Natural killer cell (primary cell): ENCODE results near the gene FSIP1. TPM values are rescaled to one million over a fixed set of nuclear protein-coding genes. Genes with fewer than 3 reads are reported as not detected.
A peak's percentile ranks its signal among the peaks of the same experiment; 100 is the strongest.

Source experiments
- ATAC-seq, 3 donors: fragments of 150-1000 bp in 2 of 3; fragments of 200-7000 bp in 1 of 3; cut with Tn5 transposase; 1 replicate in 1 of 3; 2 replicates in 2 of 3; pipeline ENCODE4 v1.10.0; 2021; ENCODE audit warnings: mild to moderate bottlenecking in 2 of 3, moderate library complexity in 2 of 3
- DNase-seq, 2 donors: peaks; one replicate each; pipeline versions ENCODE4 v3.0.0 to v3.0.0-alpha.2; 2013 to 2021; ENCODE audit warnings: mixed read lengths in 1 of 2
- H3K27ac ChIP-seq: one replicate; pipeline ENCODE4 v1.5.1; 2013; ENCODE audit warnings: mild to moderate bottlenecking, low read length
- H3K27me3 ChIP-seq: one replicate; pipeline ENCODE4 v1.6.1; 2013; ENCODE audit warnings: low read length; ENCODE audit not compliant: control insufficient read depth, insufficient read depth
- H3K36me3 ChIP-seq: one replicate; pipeline ENCODE4 v1.6.1; 2013; ENCODE audit warnings: low read length; ENCODE audit not compliant: control insufficient read depth, insufficient read depth
- H3K4me1 ChIP-seq: one replicate; pipeline ENCODE4 v1.6.1; 2013; ENCODE audit warnings: low read length; ENCODE audit not compliant: control insufficient read depth, insufficient read depth
- H3K4me3 ChIP-seq: one replicate; pipeline ENCODE4 v1.5.1; 2013; ENCODE audit warnings: low read length
- H3K9me3 ChIP-seq: one replicate; pipeline ENCODE4 v1.6.1; 2013; ENCODE audit warnings: low read length; ENCODE audit not compliant: control insufficient read depth, insufficient read depth
- H3K27ac Mint-ChIP-seq, 2 donors: one replicate each; pipeline ENCODE4 v1.8.0; 2022; ENCODE audit warnings: mild to moderate bottlenecking in 2 of 2, mixed read lengths in 2 of 2, moderate library complexity in 1 of 2
- H3K27me3 Mint-ChIP-seq, 2 donors: one replicate each; pipeline ENCODE4 v1.8.0; 2022; ENCODE audit warnings: low read depth in 2 of 2, mixed read lengths in 2 of 2
- H3K36me3 Mint-ChIP-seq: one replicate; pipeline ENCODE4 v1.8.0; 2022; ENCODE audit warnings: mixed read lengths
- H3K4me1 Mint-ChIP-seq, 2 donors: one replicate each; pipeline ENCODE4 v1.8.0; 2022; ENCODE audit warnings: mixed read lengths in 2 of 2
- H3K4me3 Mint-ChIP-seq: one replicate; pipeline ENCODE4 v1.8.0; 2022; ENCODE audit warnings: mild to moderate bottlenecking, moderate library complexity, mixed read lengths
- H3K9me3 Mint-ChIP-seq, 2 donors: one replicate each; pipeline ENCODE4 v1.8.0; 2022; ENCODE audit warnings: mixed read lengths in 2 of 2
- CTCF ChIP-seq: fragments of 200-600 bp; IDR thresholded peaks from one replicate; pipeline ENCODE4 v1.8.0; 2022; ENCODE audit warnings: antibody characterized with exemption
- WGBS: methylation state at CpG from one replicate; pipeline ENCODE4 v1.1.7; 2013; ENCODE audit warnings: missing lambda C conversion rate; ENCODE audit not compliant: insufficient coverage; 5-methylcytosine and 5-hydroxymethylcytosine counted together
- intact Hi-C: fragments of 100-400 bp; cut with micrococcal nuclease; formaldehyde crosslinking; loops from one replicate; pipeline ENCODE4 v1.14.2; 2022
- total RNA-seq, 4 donors: library from RNA; stranded (reverse); fragments of 120-200 nt in 1 of 4; gene quantifications; one replicate each; pipeline versions ENCODE4 v1.2.3 to v1.2.4, GENCODE V29; 2013 to 2022

FSIP1 gene
- total RNA-seq, 3 donors from 2014 or later (not counting 1 experiment from before 2014, with no cell fraction given): 1.1 to 2.3 (median 1.8) TPM

GRCh38 chr15:39580117-39580484, 202.5 kb downstream of the FSIP1 start:
- Histone ChIP-seq H3K36me3 (no peaks in the 10 kb centered on the region), H3K27me3 (peaks cover 5% of the 10 kb centered on the region), H3K4me1 (peaks cover 30% of the 10 kb centered on the region), H3K27ac (no peak overlapping the region), H3K9me3 (no peaks in the 10 kb centered on the region), H3K4me3 (peak overlapping the region; percentile 47)
- Mint-ChIP-seq H3K27me3 (peaks cover 8 to 23% of the 10 kb centered on the region in 2 donors), H3K36me3 (peaks cover 2% of the 10 kb centered on the region), H3K4me1 (peaks cover 29 to 48% of the 10 kb centered on the region in 2 donors), H3K9me3 (no peaks in the 10 kb centered on the region), H3K4me3 (peak overlapping the region; percentile 78), H3K27ac (peak overlapping the region; percentile 37 to 76)
- under 1% methylated on average over 29 of the region's 29 CpGs for WGBS
- peak; percentile 98 for TF ChIP-seq CTCF
- ATAC-seq (peak; percentile 93 to 96 (median 94)), DNase-seq (peak; percentile 86 to 94)
- intact Hi-C loops: loop anchor here (1.0 to 10.0 kb wide), 5 partner anchors 177 to 1105 kb away; no protein-coding TSS in a partner anchor

GRCh38 chr15:39579487-39580116, 203.0 kb downstream of the FSIP1 start:
- Mint-ChIP-seq H3K27ac (peak overlapping the region; percentile 37 to 76), H3K4me1 (peaks cover 24 to 43% of the 10 kb centered on the region in 2 donors), H3K9me3 (no peaks in the 10 kb centered on the region), H3K27me3 (peaks cover 10 to 24% of the 10 kb centered on the region in 2 donors), H3K36me3 (no peaks in the 10 kb centered on the region), H3K4me3 (peak overlapping the region; percentile 78)
- Histone ChIP-seq H3K4me1 (peaks cover 30% of the 10 kb centered on the region), H3K27me3 (peaks cover 5% of the 10 kb centered on the region), H3K36me3 (no peaks in the 10 kb centered on the region), H3K9me3 (no peaks in the 10 kb centered on the region), H3K27ac (no peak overlapping the region), H3K4me3 (no peak overlapping the region)
- intact Hi-C loops: loop anchor here (1.0 to 10.0 kb wide), 5 partner anchors 178 to 1105 kb away; no protein-coding TSS in a partner anchor
- TF ChIP-seq CTCF: no peak
- ATAC-seq (peak in 1 of 3 donors; percentile 1), DNase-seq (peak in 1 of 2 donors; percentile 7)
- 62% methylated on average over 17 of the region's 18 CpGs for WGBS

GRCh38 chr15:39578851-39579486, 203.7 kb downstream of the FSIP1 start:
- peaks cover 10 to 24% of the 10 kb centered on the region in 2 donors for H3K27me3 Mint-ChIP-seq
- DNase-seq (no peak), ATAC-seq (no peak)
- no peak overlapping the region for H3K27ac Mint-ChIP-seq
- no peaks in the 10 kb centered on the region for H3K36me3 Mint-ChIP-seq
- no peaks in the 10 kb centered on the region for H3K9me3 Mint-ChIP-seq
- Histone ChIP-seq H3K27ac (no peak overlapping the region), H3K27me3 (peaks cover 5% of the 10 kb centered on the region), H3K4me3 (no peak overlapping the region), H3K36me3 (no peaks in the 10 kb centered on the region), H3K9me3 (no peaks in the 10 kb centered on the region), H3K4me1 (peaks cover 30% of the 10 kb centered on the region)
- TF ChIP-seq CTCF: no peak
- peak overlapping the region; percentile 57 for H3K4me3 Mint-ChIP-seq
- WGBS: 87% methylated on average over 4 of the region's 5 CpGs
- peaks cover 23 to 39% of the 10 kb centered on the region in 2 donors for H3K4me1 Mint-ChIP-seq
- intact Hi-C loops: no loop called here
